Aorta (tissue), 5 donors: ENCODE data around the gene STX11. TPM values are rescaled to one million over a fixed set of nuclear protein-coding genes. Genes with fewer than 3 reads are reported as not detected.

Experiments
- ATAC-seq: fragments of 200-7000 bp; cut with Tn5 transposase; one replicate; pipeline ENCODE4 v1.9.1; 2022; ENCODE audit warnings: moderate library complexity; ENCODE audit not compliant: low FRiP score
- DNase-seq, 2 donors: peaks; one replicate each; pipeline ENCODE4 v3.0.0-alpha.2; 2020
- H3K27ac ChIP-seq, 2 donors: one replicate each; pipeline ENCODE4 v1.5.1; 2013; ENCODE audit warnings: low read length in 2 of 2, mild to moderate bottlenecking in 2 of 2, moderate library complexity in 2 of 2, control low read depth in 1 of 2, inconsistent platforms in 1 of 2, low read depth in 1 of 2
- H3K27me3 ChIP-seq, 2 donors: one replicate each; pipeline ENCODE4 v1.6.1; 2013; ENCODE audit warnings: control low read depth in 1 of 2, low read length in 1 of 2, mild to moderate bottlenecking in 1 of 2, moderate library complexity in 1 of 2; ENCODE audit not compliant: insufficient read depth in 2 of 2, control insufficient read depth in 1 of 2
- H3K36me3 ChIP-seq, 2 donors: one replicate each; pipeline ENCODE4 v1.6.1; 2013; ENCODE audit warnings: control low read depth in 1 of 2, low read length in 1 of 2, mild to moderate bottlenecking in 1 of 2; ENCODE audit not compliant: insufficient read depth in 2 of 2, control insufficient read depth in 1 of 2
- H3K4me1 ChIP-seq, 2 donors: one replicate each; pipeline ENCODE4 v1.6.1; 2013; ENCODE audit warnings: low read length in 2 of 2, control low read depth in 1 of 2, mild to moderate bottlenecking in 1 of 2, moderate library complexity in 1 of 2; ENCODE audit not compliant: insufficient read depth in 2 of 2, control insufficient read depth in 1 of 2
- H3K4me3 ChIP-seq, 2 donors: one replicate each; pipeline ENCODE4 v1.5.1; 2013; ENCODE audit warnings: low read length in 2 of 2, control low read depth in 1 of 2, mild to moderate bottlenecking in 1 of 2
- H3K9me3 ChIP-seq: one replicate; pipeline ENCODE4 v1.6.1; 2013; ENCODE audit warnings: mild to moderate bottlenecking, low read length; ENCODE audit not compliant: control insufficient read depth
- WGBS, 2 donors: extraction: QIAGEN DNeasy Blood & Tissue Kit; methylation state at CpG; one replicate each; pipeline ENCODE4 v1.1.7; 2013; 5-methylcytosine and 5-hydroxymethylcytosine counted together
- intact Hi-C, 2 donors: fragments of 100-400 bp; cut with DNase I; formaldehyde crosslinking; loops; one replicate each; pipeline versions ENCODE4 v1.14.2 to v1.15.0; 2022
- polyA plus RNA-seq, 2 donors: library from polyadenylated mRNA; stranded (reverse); fragments of 200-250 nt; gene quantifications; one replicate each; pipeline ENCODE4 v1.2.3, GENCODE V29; 2013
- total RNA-seq, 2 donors: library from RNA; stranded (reverse); fragmentation: NEBNext Ultra II Directional; extraction: Animal tissue kit (Norgen Biotek cat#: 25700); gene quantifications; one replicate each; pipeline ENCODE4 v1.2.1, GENCODE V29; 2021
- donor health status: healthy with polysubstance abuse.
- donor health status: Bipolar disorder and iron deficiency.
- donor health status: DM: no; HTN: no; CAD: no.
- donor health status: DM: no; HTN: no; CAD: no.
- donor health status: DM: yes; HTN: yes; CAD: no.

STX11 gene
- total and polyA plus RNA-seq, 4 donors = 2.0 to 7.0 (median 5.6) TPM

DNA sequence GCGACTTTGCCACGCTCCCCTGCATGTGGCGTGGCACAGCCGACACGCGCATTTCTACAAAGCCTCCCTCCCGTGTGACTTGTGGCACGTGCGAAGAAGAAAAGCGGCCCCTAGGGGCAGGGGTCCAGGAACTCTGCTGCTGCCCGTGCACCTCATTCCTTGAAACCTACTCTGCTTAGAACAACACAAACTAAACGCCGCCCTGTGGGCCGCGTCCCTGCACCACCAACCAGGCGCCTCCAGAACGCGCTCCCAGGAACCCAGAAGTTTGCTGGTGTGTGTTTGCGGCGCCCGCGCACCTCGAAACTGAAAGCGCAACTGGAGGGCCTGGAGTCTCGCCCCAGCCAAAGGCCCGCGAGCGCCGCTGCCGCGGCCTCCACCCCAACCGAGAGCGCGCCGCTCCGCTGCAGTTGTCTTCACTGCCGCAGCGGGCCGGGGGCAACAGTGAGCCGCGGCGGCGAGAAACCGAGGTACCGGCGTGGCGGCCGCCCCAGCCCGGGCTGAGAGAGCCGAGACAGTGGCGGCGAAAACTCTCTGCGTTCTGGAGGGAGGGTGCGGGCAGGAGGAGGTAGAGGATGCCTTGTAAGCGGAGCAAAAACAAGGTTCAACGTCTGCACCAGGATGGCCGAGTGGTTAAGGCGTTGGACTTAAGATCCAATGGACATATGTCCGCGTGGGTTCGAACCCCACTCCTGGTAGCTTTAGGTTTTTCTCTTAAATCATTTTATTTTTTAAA lies 65.8 kb downstream of the STX11 start:
- peak; percentile 97 for ATAC-seq
- 0 to 1% methylated on average over 52 to 61 of the region's 61 CpGs for WGBS, 2 donors

GRCh38 chr6:144216668-144217218 lies 66.4 kb downstream of the STX11 start:
- Histone ChIP-seq H3K36me3 (no peaks in the 10 kb centered on the region), H3K4me1 (no peaks in the 10 kb centered on the region), H3K27ac (peak overlapping the region; percentile 31 to 60), H3K27me3 (no peaks in the 10 kb centered on the region), H3K9me3 (no peaks in the 10 kb centered on the region), H3K4me3 (peak overlapping the region; percentile 48 to 87)
- ATAC-seq = peak; percentile 86
- 1 to 2% methylated on average over 18 of the region's 18 CpGs for WGBS, 2 donors
- peak; percentile 85 to 91 for DNase-seq
- intact Hi-C loops = loop anchor here (1.0 to 5.0 kb wide), 5 partner anchors 69 to 264 kb away; partner anchors contain the start of gene UTRN (in 2 of the 2)

More for the DNA sequence above, 65.8 kb downstream of the STX11 start:
- intact Hi-C loops = loop anchor here (1.0 to 5.0 kb wide), 5 partner anchors 69 to 264 kb away; partner anchors contain the start of gene UTRN (in 2 of the 2)
- peak overlapping the region; percentile 31 to 87 for H3K27ac ChIP-seq
- peak; percentile 95 to 97 for DNase-seq
- H3K4me1 ChIP-seq = no peaks in the 10 kb centered on the region
- peak overlapping the region; percentile 48 to 87 for H3K4me3 ChIP-seq
- no peaks in the 10 kb centered on the region for H3K27me3 ChIP-seq
- H3K36me3 ChIP-seq = no peaks in the 10 kb centered on the region
- H3K9me3 ChIP-seq = no peaks in the 10 kb centered on the region

DNA sequence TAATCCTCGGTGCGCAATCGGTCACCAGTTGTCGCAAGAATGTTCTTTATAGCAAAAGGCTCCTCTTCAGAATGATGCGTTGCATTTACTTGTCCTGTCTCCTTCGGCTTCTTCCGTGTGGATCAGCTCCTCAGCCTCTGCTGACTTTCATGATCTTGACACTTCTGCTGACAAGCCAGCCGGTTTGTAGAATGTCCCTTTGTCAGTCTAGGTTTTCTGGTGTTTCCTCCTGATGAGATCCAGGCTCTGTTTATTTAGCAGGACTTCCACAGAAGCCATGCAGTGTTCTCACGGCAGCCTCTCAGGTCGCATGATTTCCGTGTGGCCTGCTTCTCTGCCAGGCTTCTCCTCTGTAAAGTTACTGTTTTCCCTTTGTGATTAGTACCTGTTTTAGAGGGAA lies 66.9 kb downstream of the STX11 start:
- no peak for DNase-seq

DNA sequence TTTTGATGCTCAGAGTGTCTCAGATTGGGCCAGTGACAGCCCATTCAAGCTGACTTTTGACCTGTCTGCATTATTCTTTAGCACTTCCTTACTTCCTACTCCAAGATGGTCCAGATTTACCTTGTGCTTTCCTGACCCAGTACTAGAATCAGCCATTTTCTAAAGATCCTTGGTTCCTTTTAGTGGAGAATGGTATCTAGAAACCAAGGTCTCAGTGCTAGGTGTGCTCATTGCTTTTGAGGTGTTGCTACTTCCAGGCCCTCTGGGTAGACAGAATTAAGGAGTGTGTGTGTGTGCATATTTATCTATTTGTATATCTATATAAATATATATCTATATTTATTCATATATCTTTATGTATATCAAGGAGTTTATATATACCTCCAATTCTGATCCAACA lies 67.5 kb downstream of the STX11 start:
- H3K9me3 ChIP-seq = no peaks in the 10 kb centered on the region
- intact Hi-C loops = loop anchor here in 1 of 2 donors (2.0 to 5.0 kb wide), 2 partner anchors 70 to 113 kb away; partner anchors contain the start of gene UTRN
- no peak for ATAC-seq
- no peaks in the 10 kb centered on the region for H3K27me3 ChIP-seq
- no peaks in the 10 kb centered on the region for H3K4me1 ChIP-seq
- no peak overlapping the region for H3K27ac ChIP-seq
- no peaks in the 10 kb centered on the region for H3K36me3 ChIP-seq
- DNase-seq = no peak
- no peak overlapping the region for H3K4me3 ChIP-seq

More for the DNA sequence above, 66.9 kb downstream of the STX11 start:
- no peaks in the 10 kb centered on the region for H3K4me1 ChIP-seq
- 65 to 71% methylated on average over 11 of the region's 11 CpGs for WGBS, 2 donors
- no peak for ATAC-seq
- H3K36me3 ChIP-seq = no peaks in the 10 kb centered on the region
- no peaks in the 10 kb centered on the region for H3K27me3 ChIP-seq
- H3K27ac ChIP-seq = peak overlapping the region in 1 of 2 donors; percentile 74
- intact Hi-C loops = loop anchor here in 1 of 2 donors (2.0 to 5.0 kb wide), 2 partner anchors 70 to 112 kb away; partner anchors contain the start of gene UTRN
- no peaks in the 10 kb centered on the region for H3K9me3 ChIP-seq
- H3K4me3 ChIP-seq = no peak overlapping the region

GRCh38 chr6:144219056-144219685 lies 68.9 kb downstream of the STX11 start:
- H3K36me3 ChIP-seq = no peaks in the 10 kb centered on the region
- no peaks in the 10 kb centered on the region for H3K27me3 ChIP-seq
- H3K4me1 ChIP-seq = no peaks in the 10 kb centered on the region
- H3K27ac ChIP-seq = no peak overlapping the region
- no peaks in the 10 kb centered on the region for H3K9me3 ChIP-seq
- H3K4me3 ChIP-seq = no peak overlapping the region
- ATAC-seq (no peak), DNase-seq (no peak)
- WGBS, 2 donors = 68 to 69% methylated on average over 3 of the region's 3 CpGs
- intact Hi-C loops = loop anchor here in 1 of 2 donors (5.0 kb wide), 1 partner anchor 68 kb away; the partner anchor contains the start of gene UTRN

DNA sequence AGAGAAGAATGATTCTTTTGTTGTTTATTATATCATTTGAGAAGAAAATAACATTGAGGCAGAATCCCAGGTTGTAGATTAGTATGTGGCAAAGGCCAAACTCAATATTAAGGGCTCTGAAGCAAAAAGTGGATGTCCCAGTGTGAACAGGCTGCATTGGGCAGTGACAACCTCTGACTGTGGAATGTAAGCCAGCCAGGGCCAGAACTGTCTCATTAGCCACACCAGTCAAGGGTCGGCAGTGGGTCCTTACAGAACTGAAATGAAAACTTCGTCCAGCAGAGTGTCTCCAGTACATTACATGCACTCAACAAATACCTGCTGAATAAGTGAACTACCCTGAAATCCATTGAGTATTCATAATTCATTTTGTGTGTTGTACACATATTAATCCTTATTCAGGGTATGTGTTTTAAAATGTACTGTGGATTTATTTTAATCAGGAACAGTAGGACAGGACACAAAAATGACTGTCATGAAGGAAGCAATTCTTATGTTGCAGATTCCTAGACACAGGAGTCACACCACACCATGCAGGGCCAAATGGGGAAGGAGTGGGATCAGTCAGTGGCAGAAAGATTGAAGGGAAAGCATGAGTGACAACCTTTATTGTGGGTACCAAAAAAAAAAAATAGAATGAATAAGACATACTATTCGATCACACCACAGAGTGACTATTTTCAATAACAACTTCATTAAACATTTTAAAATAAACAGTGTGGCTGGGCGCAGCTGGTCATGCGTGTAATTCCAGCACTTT lies 69.9 kb downstream of the STX11 start:
- ATAC-seq = no peak
- Histone ChIP-seq H3K27ac (no peak overlapping the region), H3K9me3 (no peaks in the 10 kb centered on the region), H3K4me1 (no peaks in the 10 kb centered on the region), H3K36me3 (no peaks in the 10 kb centered on the region), H3K27me3 (no peaks in the 10 kb centered on the region), H3K4me3 (no peak overlapping the region)
- intact Hi-C loops = no loop called here
- DNase-seq = no peak
- WGBS, 2 donors = 86 to 87% methylated on average over 5 of the region's 5 CpGs

DNA sequence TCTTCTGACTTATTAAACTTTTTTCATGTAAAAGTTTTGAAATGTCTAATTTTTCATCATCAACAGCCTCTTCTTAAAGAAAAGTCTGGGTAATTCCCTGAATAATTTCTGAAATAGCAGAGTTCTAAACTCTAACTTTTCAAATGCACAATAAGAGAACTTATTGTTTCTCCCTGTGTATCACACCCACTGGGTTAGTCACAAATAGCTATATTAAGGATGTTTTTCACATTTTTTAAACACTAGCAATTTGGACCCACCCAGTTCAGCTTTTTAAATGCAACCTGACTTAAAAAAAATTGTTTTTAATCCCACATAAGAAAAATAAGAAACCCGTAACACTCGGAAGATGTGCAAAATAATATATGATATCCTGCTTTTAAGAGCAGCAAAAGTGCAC lies 73.4 kb downstream of the STX11 start:
- Histone ChIP-seq H3K36me3 (no peaks in the 10 kb centered on the region), H3K27me3 (no peaks in the 10 kb centered on the region), H3K4me1 (no peaks in the 10 kb centered on the region), H3K9me3 (no peaks in the 10 kb centered on the region), H3K27ac (no peak overlapping the region), H3K4me3 (no peak overlapping the region)
- ATAC-seq (no peak), DNase-seq (no peak)
- intact Hi-C loops = no loop called here
- 69 to 85% methylated on average over 2 of the region's 2 CpGs for WGBS, 2 donors

DNA sequence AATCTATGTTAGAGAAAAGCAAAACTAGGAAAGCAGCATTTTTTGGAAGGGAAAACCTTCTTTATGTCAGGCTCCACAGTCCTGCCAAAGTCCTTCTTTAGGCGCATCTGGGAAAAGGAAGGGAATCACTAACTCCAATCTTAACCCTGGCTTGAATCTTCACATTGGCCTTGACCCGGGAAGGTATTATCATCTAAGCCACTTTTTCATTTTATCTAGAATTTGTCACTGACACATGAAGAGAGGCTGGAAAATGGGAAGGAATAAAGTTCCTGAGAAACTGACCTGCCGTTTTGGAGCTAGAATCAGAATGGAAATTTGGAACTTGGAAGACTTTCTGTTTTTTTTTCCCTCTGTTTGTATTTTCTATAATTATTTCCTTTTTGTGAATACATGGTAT lies 81.4 kb downstream of the STX11 start:
- no peak for DNase-seq
- H3K27ac ChIP-seq = no peak overlapping the region
- no peaks in the 10 kb centered on the region for H3K9me3 ChIP-seq
- H3K4me3 ChIP-seq = no peak overlapping the region
- intact Hi-C loops = no loop called here
- ATAC-seq = no peak
- H3K36me3 ChIP-seq = no peaks in the 10 kb centered on the region
- 26 to 28% methylated on average over 3 of the region's 3 CpGs for WGBS, 2 donors
- H3K27me3 ChIP-seq = no peaks in the 10 kb centered on the region
- peaks cover 0 to 4% of the 10 kb centered on the region in 2 donors for H3K4me1 ChIP-seq
